ENCODE data around the gene GRM4. TPM values are rescaled to one million over a fixed set of nuclear protein-coding genes. Genes with fewer than 3 reads are reported as not detected.

Gene GRM4
- total and polyA plus RNA-seq, 4 donors = not detected

- no peak overlapping the region for H3K9ac ChIP-seq (ENCODE audit: low read depth in 1 of 2, low read length in 2 of 2)
- H3K27me3 ChIP-seq (ENCODE audit: control insufficient read depth in 4 of 4, insufficient read depth in 4 of 4, low read length in 3 of 4) = no peaks in the 10 kb centered on the region
- H3K9me3 ChIP-seq (ENCODE audit: control insufficient read depth in 4 of 4, low read length in 3 of 4) = no peaks in the 10 kb centered on the region
- no peak overlapping the region for H3K27ac ChIP-seq (ENCODE audit: low read depth in 1 of 2, low read length in 2 of 2)
- H3K4me1 ChIP-seq (ENCODE audit: control insufficient read depth in 4 of 4, insufficient read depth in 4 of 4, low read length in 3 of 4) = no peaks in the 10 kb centered on the region
- TF ChIP-seq HNF4G (IDR thresholded peaks at IDR 0.05) (no peak), FOXA2 (IDR thresholded peaks at IDR 0.05) (no peak), TAF1 (conservative IDR thresholded peaks at IDR 0.05) (no peak), SP1 (IDR thresholded peaks at IDR 0.05) (no peak), GABPA (IDR thresholded peaks at IDR 0.05 in 1 of 2, conservative IDR thresholded peaks at IDR 0.05 in 1 of 2) (no peak), MAX (IDR thresholded peaks at IDR 0.05) (no peak), JUND (IDR thresholded peaks at IDR 0.05) (no peak), NR2F2 (IDR thresholded peaks at IDR 0.05) (no peak)
- 64% methylated on average over 3 of the region's 3 CpGs for WGBS
- no peak for DNase-seq (ENCODE audit: low spot score)
- no peak overlapping the region for H3K4me3 ChIP-seq (ENCODE audit: low read depth in 1 of 3, low read length in 3 of 3)
- no peaks in the 10 kb centered on the region for H3K36me3 ChIP-seq (ENCODE audit: control insufficient read depth in 4 of 4, insufficient read depth in 3 of 4, low read depth in 1 of 4, low read length in 3 of 4)
Measured at GRCh38 chr6:34037151-34037550, 108.7 kb downstream of the GRM4 start.

GRCh38 chr6:34036357-34037069 lies 109.4 kb downstream of the GRM4 start:
- Histone ChIP-seq H3K9ac (ENCODE audit: low read depth in 1 of 2, low read length in 2 of 2) (no peak overlapping the region), H3K9me3 (ENCODE audit: control insufficient read depth in 4 of 4, low read length in 3 of 4) (no peaks in the 10 kb centered on the region), H3K27me3 (ENCODE audit: control insufficient read depth in 4 of 4, insufficient read depth in 4 of 4, low read length in 3 of 4) (no peaks in the 10 kb centered on the region), H3K36me3 (ENCODE audit: control insufficient read depth in 4 of 4, insufficient read depth in 3 of 4, low read depth in 1 of 4, low read length in 3 of 4) (no peaks in the 10 kb centered on the region), H3K4me1 (ENCODE audit: control insufficient read depth in 4 of 4, insufficient read depth in 4 of 4, low read length in 3 of 4) (no peaks in the 10 kb centered on the region), H3K4me3 (ENCODE audit: low read depth in 1 of 3, low read length in 3 of 3) (no peak overlapping the region), H3K27ac (ENCODE audit: low read depth in 1 of 2, low read length in 2 of 2) (no peak overlapping the region)
- no peak for DNase-seq (ENCODE audit: low spot score)
- 94% methylated on average over 20 of the region's 20 CpGs for WGBS
- TF ChIP-seq RAD21 (IDR thresholded peaks at IDR 0.05) (no peak), REST (IDR thresholded peaks at IDR 0.05) (no peak), CTCF (IDR thresholded peaks at IDR 0.05; ENCODE audit: low read depth, low read length, missing input control) (no peak), ZBTB33 (IDR thresholded peaks at IDR 0.05) (no peak), JUND (IDR thresholded peaks at IDR 0.05) (no peak), TAF1 (conservative IDR thresholded peaks at IDR 0.05) (no peak), GABPA (IDR thresholded peaks at IDR 0.05 in 1 of 2, conservative IDR thresholded peaks at IDR 0.05 in 1 of 2) (no peak), SP1 (IDR thresholded peaks at IDR 0.05) (no peak), EGR1 (IDR thresholded peaks at IDR 0.05; ENCODE audit: low read depth in 2 of 2) (no peak), YY1 (IDR thresholded peaks at IDR 0.05) (no peak), FOXA1 (IDR thresholded peaks at IDR 0.05) (no peak), HNF4A (conservative IDR thresholded peaks at IDR 0.05) (no peak)
